MV-4-11 (cell line): ENCODE measurements around the gene GALNT9.
"Not testable (repeated sequence)": the region's sequence is repeated elsewhere in the genome, so short reads cannot be mapped to it uniquely, and the experiment has no call there.

Experiments
- DNase-seq: peaks from one replicate; lab custom pipeline; 2025; lab: John Stamatoyannopoulos, UW

Gene GALNT9

GRCh38 chr12:132279184-132279889 is 50.1 kb downstream of the GALNT9 start:
- no peak for DNase-seq

GRCh38 chr12:132278401-132279183 is 50.8 kb downstream of the GALNT9 start:
- DNase-seq: no peak

GRCh38 chr12:132277949-132278348 is 51.4 kb downstream of the GALNT9 start:
- no peak for DNase-seq

- DNase-seq: no peak
Observed at GRCh38 chr12:132277374-132277941, 51.9 kb downstream of the GALNT9 start.

GRCh38 chr12:132276827-132277373 is 52.5 kb downstream of the GALNT9 start:
- no peak for DNase-seq

GRCh38 chr12:132276066-132276826 is 53.1 kb downstream of the GALNT9 start:
- no peak for DNase-seq

GRCh38 chr12:132275631-132276030 is 53.8 kb downstream of the GALNT9 start:
- no peak for DNase-seq

GRCh38 chr12:132275110-132275531 is 54.3 kb downstream of the GALNT9 start:
- no peak for DNase-seq

- no peak for DNase-seq
Observed at GRCh38 chr12:132273992-132274334, 55.4 kb downstream of the GALNT9 start.

- DNase-seq: no peak
Observed at GRCh38 chr12:132272711-132273110, 56.7 kb downstream of the GALNT9 start.

- DNase-seq: no peak
Observed at GRCh38 chr12:132271755-132272092, 57.7 kb downstream of the GALNT9 start.

- no peak for DNase-seq
Observed at GRCh38 chr12:132270969-132271754, 58.2 kb downstream of the GALNT9 start.

- DNase-seq: no peak
Observed at GRCh38 chr12:132270516-132270915, 58.9 kb downstream of the GALNT9 start.

- no peak for DNase-seq
Observed at GRCh38 chr12:132269271-132269968, 60.0 kb downstream of the GALNT9 start.

GRCh38 chr12:132268674-132269073 is 60.7 kb downstream of the GALNT9 start:
- no peak for DNase-seq

- no peak for DNase-seq
Observed at GRCh38 chr12:132267873-132268272, 61.5 kb downstream of the GALNT9 start.

GRCh38 chr12:132266802-132267201 is 62.6 kb downstream of the GALNT9 start:
- no peak for DNase-seq

- no peak for DNase-seq
Observed at GRCh38 chr12:132266370-132266769, 63.0 kb downstream of the GALNT9 start.

- not testable (repeated sequence) for DNase-seq
Observed at GRCh38 chr12:132265822-132266221, 63.6 kb downstream of the GALNT9 start.

GRCh38 chr12:132265056-132265800 is 64.2 kb downstream of the GALNT9 start:
- no peak for DNase-seq
